HL-60/S4 (cell line): Measurements from ENCODE around the gene CHMP2A.

Experiments used
- in situ Hi-C: fragments of 300-500 bp; cut with MboI; formaldehyde crosslinking; loops from 2 replicates; pipeline ENCODE4 v1.14.3; 2022; ENCODE audit warnings: low sequenced_read_pairs

The CHMP2A gene

GRCh38 chr19:58556622-58557220 is 1.8 kb upstream of the CHMP2A start:
- in situ Hi-C loops, result no loop called here

- in situ Hi-C loops, result no loop called here
Measured at GRCh38 chr19:58555920-58556621, 1.2 kb upstream of the CHMP2A start.

- in situ Hi-C loops, result no loop called here
Measured at GRCh38 chr19:58555369-58555885, 522 bp upstream of the CHMP2A start.

- in situ Hi-C loops, result no loop called here
Measured at GRCh38 chr19:58553799-58554493, 959 bp downstream of the CHMP2A start.

GRCh38 chr19:58552655-58553054 is 2.2 kb downstream of the CHMP2A start:
- in situ Hi-C loops, result no loop called here

GRCh38 chr19:58551577-58552471 is 3.1 kb downstream of the CHMP2A start:
- in situ Hi-C loops, result no loop called here

- in situ Hi-C loops, result no loop called here
Measured at GRCh38 chr19:58551123-58551497, 3.8 kb downstream of the CHMP2A start.

- in situ Hi-C loops, result no loop called here
Measured at GRCh38 chr19:58550362-58551122, 4.4 kb downstream of the CHMP2A start.

- in situ Hi-C loops, result no loop called here
Measured at GRCh38 chr19:58549664-58550361, 5.1 kb downstream of the CHMP2A start.

GRCh38 chr19:58548859-58549663 is 5.8 kb downstream of the CHMP2A start:
- in situ Hi-C loops, result no loop called here

- in situ Hi-C loops, result no loop called here
Measured at GRCh38 chr19:58547323-58548312, 7.3 kb downstream of the CHMP2A start.

GRCh38 chr19:58546019-58546530 is 8.8 kb downstream of the CHMP2A start:
- in situ Hi-C loops, result no loop called here

GRCh38 chr19:58545286-58546018 is 9.5 kb downstream of the CHMP2A start:
- in situ Hi-C loops, result no loop called here

- in situ Hi-C loops, result no loop called here
Measured at GRCh38 chr19:58544591-58545285, 10.2 kb downstream of the CHMP2A start.

- in situ Hi-C loops, result no loop called here
Measured at GRCh38 chr19:58543826-58544590, 10.9 kb downstream of the CHMP2A start, which contains the start of gene TRIM28. Gene TRIM28 (plus strand): TSS chr19:58544064. CDS start chr19:58544758, 694 bp downstream.
